ENCODE results near the gene SNPH.

SNPH gene

GRCh38 chr20:1287787-1288569 lies 21.9 kb downstream of the SNPH start:
- no peak for DNase-seq

DNA sequence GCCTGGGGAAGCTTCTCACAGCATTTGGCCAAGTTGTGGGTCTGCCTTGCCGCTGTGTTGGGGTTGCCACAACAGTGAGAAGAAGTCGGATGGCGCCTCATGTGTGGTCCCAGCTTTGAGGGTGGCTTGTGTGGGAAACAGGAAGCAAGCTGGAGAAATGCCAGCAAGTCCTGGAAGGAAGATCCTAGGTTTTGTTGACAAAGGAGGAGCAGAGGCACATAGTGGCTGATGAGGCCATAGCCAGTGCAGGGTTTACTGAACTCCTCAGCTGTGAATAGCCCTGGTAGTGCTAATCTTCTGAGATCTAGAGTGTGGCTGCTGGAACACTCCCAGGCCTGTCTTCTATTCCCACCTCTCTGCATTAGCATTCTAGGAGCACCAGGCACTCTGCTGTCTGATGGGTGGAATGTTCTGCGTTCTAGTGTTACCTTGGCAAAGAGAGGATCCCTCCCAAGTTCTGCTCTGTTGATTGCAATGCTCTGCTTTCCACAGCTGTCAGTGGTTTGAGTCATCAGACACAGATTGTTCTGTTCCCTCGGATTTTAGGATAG lies 25.2 kb downstream of the SNPH start:
- no peak for DNase-seq

DNA sequence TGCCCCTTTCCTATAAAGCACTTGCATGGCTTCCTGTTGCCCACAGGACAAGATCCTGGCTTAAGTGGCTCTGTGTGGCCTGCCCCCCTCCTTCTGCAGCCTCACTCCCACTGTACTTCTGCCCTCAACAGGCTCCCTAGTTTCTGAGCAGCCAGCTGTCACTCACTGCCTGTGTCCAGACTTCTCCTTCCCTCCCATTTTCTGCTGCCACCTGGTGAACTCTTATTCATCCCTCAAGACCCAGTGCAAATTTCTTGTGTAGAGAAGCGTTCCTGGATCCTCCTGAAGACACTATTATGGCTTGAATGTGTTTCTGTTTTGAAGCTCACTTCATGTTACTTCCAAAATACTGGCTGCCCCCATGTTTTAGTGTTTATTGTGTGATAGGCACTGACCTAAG lies 26.5 kb downstream of the SNPH start:
- no peak for DNase-seq

DNA sequence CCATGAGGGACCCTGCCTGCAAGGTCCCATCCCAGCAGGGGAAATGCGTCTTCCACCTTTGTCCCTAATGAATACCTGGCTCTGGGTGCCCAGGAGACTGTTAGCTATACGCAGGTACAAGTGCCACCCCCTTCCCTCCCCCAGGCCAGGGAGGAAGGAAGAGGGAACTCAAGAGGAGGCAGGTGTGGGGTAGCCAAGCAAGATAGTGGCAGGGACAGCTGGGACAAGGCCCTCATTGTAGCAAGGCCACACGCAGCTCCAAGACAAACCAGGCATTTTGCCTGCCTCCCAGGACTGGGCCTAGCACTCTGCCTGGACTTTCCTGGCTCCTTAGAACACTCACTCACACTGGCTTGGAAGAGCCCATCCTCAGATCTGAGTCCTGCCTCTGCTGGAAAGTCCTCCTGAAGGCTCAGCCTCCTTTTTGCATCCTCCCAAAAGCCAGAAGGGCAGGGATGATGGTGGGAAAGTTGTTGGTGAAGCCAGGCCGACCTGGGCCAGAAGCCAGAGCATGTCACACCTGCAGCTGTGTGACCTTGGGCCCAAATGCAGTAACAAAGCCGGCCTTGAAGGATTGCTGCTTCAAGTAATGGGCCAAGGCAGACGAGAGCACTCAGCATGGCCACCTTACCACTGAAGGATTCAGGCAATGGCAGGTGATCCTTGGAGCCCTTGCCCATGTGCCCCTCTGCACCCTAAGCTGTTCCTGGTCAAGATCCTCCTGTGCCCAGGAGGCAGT lies 27.7 kb downstream of the SNPH start:
- DNase-seq: no peak

DNA sequence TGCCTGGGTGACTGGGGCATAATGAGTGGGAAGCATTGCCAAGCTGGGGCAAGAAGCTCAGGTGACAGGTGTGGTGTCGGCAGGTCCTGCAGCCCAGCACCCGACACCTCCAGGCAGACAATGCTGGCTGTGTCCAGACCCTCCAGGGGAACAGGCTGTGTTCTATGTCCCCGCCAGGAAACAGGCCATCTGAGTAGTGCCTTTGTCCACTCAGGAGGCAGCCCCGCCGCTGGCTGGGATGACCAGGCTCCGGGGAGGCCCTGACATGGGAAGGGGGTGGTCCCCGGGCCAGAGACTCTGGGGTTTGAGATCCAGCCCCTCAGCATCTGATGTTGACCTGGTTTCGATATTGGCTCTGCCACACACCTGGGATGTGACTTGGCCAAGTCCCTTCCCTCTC lies 28.4 kb downstream of the SNPH start:
- DNase-seq: no peak

GRCh38 chr20:1295276-1295930 lies 29.3 kb downstream of the SNPH start:
- no peak for DNase-seq

GRCh38 chr20:1296117-1296610 lies 30.1 kb downstream of the SNPH start:
- DNase-seq: no peak

GRCh38 chr20:1296922-1297321 lies 30.8 kb downstream of the SNPH start:
- DNase-seq: no peak

- no peak for DNase-seq
These were observed 31.4 kb downstream of the SNPH start for GRCh38 chr20:1297486-1297885.

DNA sequence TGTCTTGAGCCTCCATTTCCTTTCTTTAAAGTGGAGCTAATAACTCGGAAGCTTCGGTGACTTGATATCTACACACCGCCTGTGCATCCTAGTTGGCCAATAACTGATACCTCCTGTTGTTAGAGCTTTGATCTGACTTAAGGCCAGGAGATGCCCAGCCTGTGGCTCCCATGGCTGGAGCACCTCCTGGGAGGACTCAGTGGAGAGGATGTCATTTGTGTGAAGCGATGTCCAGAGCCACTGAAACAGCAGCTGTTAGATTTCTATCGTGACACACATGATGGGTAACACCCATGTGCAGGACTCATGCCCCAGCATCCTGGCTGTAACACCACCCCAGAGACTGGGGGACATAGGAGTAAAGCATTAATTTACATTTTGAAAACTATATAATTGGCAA lies 32.1 kb downstream of the SNPH start:
- no peak for DNase-seq

DNA sequence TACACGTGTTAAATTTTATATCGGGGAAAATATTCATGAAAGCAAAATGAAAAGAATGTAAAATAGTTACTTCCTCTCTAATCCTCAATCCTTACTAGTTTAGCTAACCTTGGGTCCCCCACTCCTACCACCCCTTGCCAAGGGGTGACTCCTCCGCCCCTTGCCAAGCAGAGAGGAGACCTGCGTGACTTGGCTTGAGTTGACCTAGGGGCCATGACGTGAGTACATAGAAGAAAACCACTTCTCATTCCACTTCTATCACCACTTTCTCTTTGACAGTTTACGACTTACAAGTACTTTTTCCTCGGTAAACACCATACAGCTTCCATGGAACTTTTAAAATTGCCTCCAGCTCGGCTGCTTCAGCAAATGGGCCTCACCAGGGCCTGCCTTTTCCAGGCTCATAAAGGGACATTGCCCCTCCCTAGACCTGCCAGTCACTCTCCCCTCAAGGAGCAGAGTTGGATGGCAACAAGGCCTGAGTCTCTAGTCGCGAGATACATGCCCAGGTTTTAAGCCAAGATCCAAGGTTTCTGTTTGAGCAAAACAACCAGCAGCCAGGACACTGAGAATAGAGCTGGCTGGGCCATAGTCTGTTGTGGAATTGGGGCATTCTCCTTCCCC lies 32.9 kb downstream of the SNPH start:
- no peak for DNase-seq

- peak; percentile 72 for DNase-seq
These were observed 33.4 kb downstream of the SNPH start for GRCh38 chr20:1299522-1299921.

DNA sequence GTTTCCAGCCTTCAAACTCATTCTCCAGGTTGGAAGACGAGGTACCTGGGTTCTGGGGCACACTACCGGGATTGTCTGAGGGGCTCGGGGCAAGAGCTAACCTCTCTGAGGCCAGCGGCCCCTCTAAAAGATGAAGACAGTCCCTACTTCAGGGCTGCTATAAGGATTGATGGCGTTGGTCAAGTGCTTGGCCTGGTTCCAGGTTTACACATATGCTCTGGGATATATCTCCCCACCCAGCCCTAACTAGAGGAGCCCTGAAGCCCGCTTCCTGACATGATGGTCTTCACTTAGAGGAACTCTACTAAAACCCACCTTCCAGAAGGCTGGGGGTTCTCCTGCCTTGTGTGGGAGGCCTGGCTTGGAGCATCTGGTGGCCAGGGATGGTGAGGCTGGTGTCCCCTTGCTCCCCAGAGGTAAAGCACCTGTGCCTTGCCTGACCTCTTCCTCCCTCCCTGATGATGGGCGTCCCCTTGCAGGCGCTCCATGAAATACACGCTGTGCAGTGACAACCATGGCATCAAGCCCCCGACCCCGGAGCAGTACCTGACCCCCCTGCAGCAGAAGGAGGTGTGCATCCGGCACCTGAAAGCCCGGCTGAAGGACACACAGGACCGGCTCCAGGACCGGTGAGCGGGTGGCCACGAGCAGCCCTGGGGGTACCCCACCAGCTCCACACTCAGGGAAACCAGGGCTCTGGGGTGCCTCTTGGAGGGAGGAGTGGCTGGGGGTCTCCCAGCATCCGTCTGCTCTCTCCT lies 34.2 kb downstream of the SNPH start:
- DNase-seq: no peak

GRCh38 chr20:1301031-1301529 lies 35.0 kb downstream of the SNPH start:
- no peak for DNase-seq

GRCh38 chr20:1302685-1303541 lies 36.8 kb downstream of the SNPH start:
- DNase-seq: no peak

GRCh38 chr20:1304710-1305515 lies 38.8 kb downstream of the SNPH start:
- no peak for DNase-seq

- no peak for DNase-seq
These were observed 39.6 kb downstream of the SNPH start for GRCh38 chr20:1305712-1306111.

DNA sequence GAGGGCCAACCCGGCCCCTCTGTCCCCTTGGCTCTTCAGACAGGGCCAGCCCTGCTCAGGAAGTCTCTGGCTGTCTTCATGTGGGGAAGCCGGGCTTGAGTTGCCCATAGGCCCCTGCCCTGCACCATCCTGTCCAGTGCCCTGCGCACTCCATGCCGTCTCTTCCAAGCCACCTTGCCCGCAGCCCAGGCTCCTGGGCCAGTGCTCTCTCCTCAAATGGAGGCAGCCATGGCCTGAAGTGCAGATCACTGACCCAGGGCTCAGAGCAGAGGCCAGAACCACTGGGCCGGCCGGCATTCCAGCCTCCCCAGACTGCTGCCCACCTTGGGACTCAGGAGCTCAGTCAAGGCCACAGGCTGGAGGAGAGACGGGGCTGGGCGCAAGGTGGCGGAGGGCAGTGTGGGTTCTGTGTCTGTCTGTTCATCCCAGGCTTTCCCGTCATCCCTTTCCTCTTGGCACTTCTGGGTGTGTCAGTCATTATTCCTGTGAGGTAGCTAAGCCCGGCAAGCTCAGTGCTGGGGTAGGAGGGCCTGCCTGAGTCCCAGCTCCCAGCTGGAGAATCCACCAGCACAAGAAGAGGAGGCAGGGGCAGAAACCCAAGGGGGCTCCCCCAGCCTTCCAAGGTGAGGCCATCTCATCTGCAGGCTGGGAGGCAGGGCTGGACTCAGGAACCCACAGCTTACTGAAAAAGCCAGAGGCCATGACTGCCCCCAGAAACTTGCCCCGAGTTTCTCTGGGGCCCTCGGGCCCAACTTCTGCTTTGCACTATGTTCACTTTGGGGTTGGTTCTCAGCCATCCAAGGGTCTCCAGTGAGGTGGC lies 40.4 kb downstream of the SNPH start:
- DNase-seq: no peak

GRCh38 chr20:1307171-1307570 lies 41.1 kb downstream of the SNPH start:
- no peak for DNase-seq

Measured in activated CD8-positive, alpha-beta memory T cell treated with anti-CD3 and anti-CD28 coated beads for 24 hours (primary cell).